ENCODE results near the gene VWC2L. TPM values are rescaled to one million over a fixed set of nuclear protein-coding genes. Genes with fewer than 3 reads are reported as not detected.

The VWC2L gene
- total and polyA plus RNA-seq, 2 donors (not counting 3 experiments of a cell fraction or from before 2014, with no cell fraction given) = not detected

GRCh38 chr2:214489181-214489580 lies 78.3 kb downstream of the VWC2L start:
- no peaks in the 10 kb centered on the region for H3K9me1 ChIP-seq (replicated peaks; ENCODE audit: control insufficient read depth, extremely low read depth, insufficient read depth, low read length)
- no peak for FAIRE-seq

More at GRCh38 chr2:214489181-214489580, 78.3 kb downstream of the VWC2L start:
- TF ChIP-seq GATA2 (IDR thresholded peaks at IDR 0.05; ENCODE audit: insufficient read depth, insufficient read length, low read depth, low read length) (no peak), MAX (IDR thresholded peaks at IDR 0.05; ENCODE audit: insufficient read depth, insufficient read length) (no peak), POLR2AphosphoS5 (IDR thresholded peaks at IDR 0.05; ENCODE audit: insufficient read depth, low read depth, low read length) (no peak), JUN (IDR thresholded peaks at IDR 0.05; ENCODE audit: borderline replicate concordance, insufficient read depth, insufficient read length, low read depth) (no peak), CTCF (IDR thresholded peaks at IDR 0.05; ENCODE audit: extremely low read depth in 1 of 2, insufficient read depth in 1 of 2, low read depth in 1 of 2, low read length in 2 of 2) (no peak), MYC (IDR thresholded peaks at IDR 0.05; ENCODE audit: low read depth, low read length) (no peak)
- Histone ChIP-seq H3K79me2 (ENCODE audit: control insufficient read depth, insufficient read depth, low read length) (no peaks in the 10 kb centered on the region), H4K20me1 (replicated peaks; ENCODE audit: control insufficient read depth, extremely low read depth, insufficient read depth, low read length) (no peaks in the 10 kb centered on the region), H3K9ac (replicated peaks; ENCODE audit: extremely low read depth, insufficient read depth, low read length) (no peak overlapping the region), H2AFZ (ENCODE audit: low read depth, low read length) (no peak overlapping the region), H3K4me1 (ENCODE audit: control insufficient read depth, extremely low read depth, insufficient read depth, low read length) (no peaks in the 10 kb centered on the region), H3K27me3 (ENCODE audit: control insufficient read depth in 2 of 2, insufficient read depth in 2 of 2, low read length in 2 of 2) (no peaks in the 10 kb centered on the region), H3K36me3 (ENCODE audit: control insufficient read depth in 2 of 2, extremely low read depth in 1 of 2, insufficient read depth in 2 of 2, low read length in 2 of 2) (no peaks in the 10 kb centered on the region), H3K27ac (ENCODE audit: insufficient read depth, low read depth, low read length) (no peak overlapping the region), H3K9me3 (replicated peaks; ENCODE audit: control insufficient read depth, insufficient read depth, low read length) (no peaks in the 10 kb centered on the region), H3K4me3 (replicated peaks in 1 of 3; ENCODE audit: insufficient read depth in 1 of 3, low read depth in 1 of 3, low read length in 3 of 3) (no peak overlapping the region), H3K4me2 (ENCODE audit: insufficient read depth, low read length) (no peak overlapping the region)
- dilution Hi-C loops (cut with MboI; ENCODE audit: extremely low pct_ligation_motif_present, low sequenced_read_pairs) = no loop called here
- ChIA-PET POLR2A (no interaction called here), CTCF (no interaction called here)
- DNase-seq (ENCODE audit: low read depth, low spot score) = no peak
- intact Hi-C loops (cut with micrococcal nuclease) = no loop called here
- no TSS peak for BruUV-seq (replicated peaks)
